Right atrium auricular region (tissue), 2 donors: ENCODE measurements around the gene ANO7. TPM values are rescaled to one million over a fixed set of nuclear protein-coding genes. Genes with fewer than 3 reads are reported as not detected.

Experiments used
- DNase-seq: peaks from one replicate; pipeline ENCODE4 v3.0.0-alpha.2; 2019; ENCODE audit warnings: low spot score
- H3K27ac ChIP-seq, 2 donors: fragments of 200-600 bp; sonication (generic); 1 replicate in 1 of 2; 2 replicates in 1 of 2; pipeline ENCODE4 v1.5.1; 2016 to 2019
- H3K27me3 ChIP-seq, 2 donors: fragments of 200-600 bp; sonication (generic); one replicate each; pipeline versions ENCODE4 v1.5.1 to v1.6.0; 2017 to 2019
- H3K36me3 ChIP-seq: fragments of 200-600 bp; sonication (generic); one replicate; pipeline ENCODE4 v1.5.1; 2016
- H3K4me1 ChIP-seq, 2 donors: fragments of 200-600 bp; sonication (generic); one replicate each; pipeline versions ENCODE4 v1.5.1 to v1.6.0; 2017 to 2019
- H3K4me3 ChIP-seq, 2 donors: fragments of 200-600 bp; sonication (generic); 1 replicate in 1 of 2; 2 replicates in 1 of 2; pipeline ENCODE4 v1.5.1; 2017 to 2019; ENCODE audit warnings: mild to moderate bottlenecking in 1 of 2, moderate library complexity in 1 of 2
- H3K9me3 ChIP-seq, 2 donors: fragments of 200-600 bp; sonication (generic); one replicate each; pipeline ENCODE4 v1.5.1; 2019
- total RNA-seq, 2 donors: library from RNA; depleted of rRNA; stranded (reverse); fragments of >200 nt; gene quantifications; one replicate each; pipeline ENCODE4 v1.1.0, GENCODE V29; 2016
- TF ChIP-seq, protein P1 (sequence below), 2 donors: fragments of 200-600 bp; sonication (generic); IDR thresholded peaks; one replicate each; pipeline ENCODE4 v1.5.1; 2019; ENCODE audit warnings: antibody characterized with exemption in 2 of 2

Gene ANO7, protein sequence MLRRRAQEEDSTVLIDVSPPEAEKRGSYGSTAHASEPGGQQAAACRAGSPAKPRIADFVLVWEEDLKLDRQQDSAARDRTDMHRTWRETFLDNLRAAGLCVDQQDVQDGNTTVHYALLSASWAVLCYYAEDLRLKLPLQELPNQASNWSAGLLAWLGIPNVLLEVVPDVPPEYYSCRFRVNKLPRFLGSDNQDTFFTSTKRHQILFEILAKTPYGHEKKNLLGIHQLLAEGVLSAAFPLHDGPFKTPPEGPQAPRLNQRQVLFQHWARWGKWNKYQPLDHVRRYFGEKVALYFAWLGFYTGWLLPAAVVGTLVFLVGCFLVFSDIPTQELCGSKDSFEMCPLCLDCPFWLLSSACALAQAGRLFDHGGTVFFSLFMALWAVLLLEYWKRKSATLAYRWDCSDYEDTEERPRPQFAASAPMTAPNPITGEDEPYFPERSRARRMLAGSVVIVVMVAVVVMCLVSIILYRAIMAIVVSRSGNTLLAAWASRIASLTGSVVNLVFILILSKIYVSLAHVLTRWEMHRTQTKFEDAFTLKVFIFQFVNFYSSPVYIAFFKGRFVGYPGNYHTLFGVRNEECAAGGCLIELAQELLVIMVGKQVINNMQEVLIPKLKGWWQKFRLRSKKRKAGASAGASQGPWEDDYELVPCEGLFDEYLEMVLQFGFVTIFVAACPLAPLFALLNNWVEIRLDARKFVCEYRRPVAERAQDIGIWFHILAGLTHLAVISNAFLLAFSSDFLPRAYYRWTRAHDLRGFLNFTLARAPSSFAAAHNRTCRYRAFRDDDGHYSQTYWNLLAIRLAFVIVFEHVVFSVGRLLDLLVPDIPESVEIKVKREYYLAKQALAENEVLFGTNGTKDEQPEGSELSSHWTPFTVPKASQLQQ
- 1 to 10 TPM; 1.1 to 1.3 TPM for total RNA-seq

DNA sequence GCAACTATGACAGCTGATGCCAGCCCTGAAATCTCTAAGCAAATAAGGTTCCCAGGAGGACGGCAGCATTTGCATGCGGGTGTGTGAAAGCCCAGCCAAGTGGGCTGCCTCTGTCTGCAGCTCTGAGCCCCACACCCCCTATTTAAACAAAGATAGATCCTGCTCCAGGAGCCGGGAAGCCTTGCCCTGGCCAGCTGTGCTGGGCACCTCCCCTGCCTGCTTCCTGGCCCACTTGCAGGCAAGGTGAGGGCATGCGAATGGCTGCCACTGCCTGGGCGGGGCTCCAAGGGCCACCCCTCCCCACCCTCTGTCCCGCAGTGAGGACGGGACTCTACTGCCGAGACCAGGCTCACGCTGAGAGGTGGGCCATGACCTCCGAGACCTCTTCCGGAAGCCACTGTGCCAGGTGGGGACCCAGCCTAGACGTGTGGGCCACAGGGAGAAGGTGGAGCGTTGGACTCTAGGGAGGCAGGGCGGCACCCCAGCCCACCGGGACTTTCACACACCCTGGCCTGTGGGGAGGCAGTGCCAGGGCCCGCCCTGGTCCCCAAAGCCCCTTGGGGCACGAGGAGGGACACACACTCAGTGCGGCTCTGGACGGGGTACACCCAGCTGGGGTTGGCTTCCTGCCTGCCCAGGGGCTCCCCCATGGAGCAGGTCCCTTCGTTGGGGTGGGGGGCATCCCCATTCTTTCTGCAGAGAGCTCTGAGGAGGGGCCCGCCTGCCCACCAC is at the start of gene ANO7:
TSS of gene ANO7 (plus strand) at position 317 of the 732 bp plus-strand sequence. CDS start 1,387 bp downstream, outside the sequence.
- TF ChIP-seq, protein P1, sequence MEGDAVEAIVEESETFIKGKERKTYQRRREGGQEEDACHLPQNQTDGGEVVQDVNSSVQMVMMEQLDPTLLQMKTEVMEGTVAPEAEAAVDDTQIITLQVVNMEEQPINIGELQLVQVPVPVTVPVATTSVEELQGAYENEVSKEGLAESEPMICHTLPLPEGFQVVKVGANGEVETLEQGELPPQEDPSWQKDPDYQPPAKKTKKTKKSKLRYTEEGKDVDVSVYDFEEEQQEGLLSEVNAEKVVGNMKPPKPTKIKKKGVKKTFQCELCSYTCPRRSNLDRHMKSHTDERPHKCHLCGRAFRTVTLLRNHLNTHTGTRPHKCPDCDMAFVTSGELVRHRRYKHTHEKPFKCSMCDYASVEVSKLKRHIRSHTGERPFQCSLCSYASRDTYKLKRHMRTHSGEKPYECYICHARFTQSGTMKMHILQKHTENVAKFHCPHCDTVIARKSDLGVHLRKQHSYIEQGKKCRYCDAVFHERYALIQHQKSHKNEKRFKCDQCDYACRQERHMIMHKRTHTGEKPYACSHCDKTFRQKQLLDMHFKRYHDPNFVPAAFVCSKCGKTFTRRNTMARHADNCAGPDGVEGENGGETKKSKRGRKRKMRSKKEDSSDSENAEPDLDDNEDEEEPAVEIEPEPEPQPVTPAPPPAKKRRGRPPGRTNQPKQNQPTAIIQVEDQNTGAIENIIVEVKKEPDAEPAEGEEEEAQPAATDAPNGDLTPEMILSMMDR (IDR thresholded peaks at IDR 0.05) = no peak
- no peaks in the 10 kb centered on the region for H3K4me1 ChIP-seq
- no peak within 1 kb of the TSS for H3K4me3 ChIP-seq
- no peak within 1 kb of the TSS for H3K27ac ChIP-seq
- no peak for DNase-seq
- H3K27me3 ChIP-seq = no peaks in the 10 kb centered on the region
- no peaks in the 10 kb centered on the region for H3K36me3 ChIP-seq
- H3K9me3 ChIP-seq = no peaks in the 10 kb centered on the region

DNA sequence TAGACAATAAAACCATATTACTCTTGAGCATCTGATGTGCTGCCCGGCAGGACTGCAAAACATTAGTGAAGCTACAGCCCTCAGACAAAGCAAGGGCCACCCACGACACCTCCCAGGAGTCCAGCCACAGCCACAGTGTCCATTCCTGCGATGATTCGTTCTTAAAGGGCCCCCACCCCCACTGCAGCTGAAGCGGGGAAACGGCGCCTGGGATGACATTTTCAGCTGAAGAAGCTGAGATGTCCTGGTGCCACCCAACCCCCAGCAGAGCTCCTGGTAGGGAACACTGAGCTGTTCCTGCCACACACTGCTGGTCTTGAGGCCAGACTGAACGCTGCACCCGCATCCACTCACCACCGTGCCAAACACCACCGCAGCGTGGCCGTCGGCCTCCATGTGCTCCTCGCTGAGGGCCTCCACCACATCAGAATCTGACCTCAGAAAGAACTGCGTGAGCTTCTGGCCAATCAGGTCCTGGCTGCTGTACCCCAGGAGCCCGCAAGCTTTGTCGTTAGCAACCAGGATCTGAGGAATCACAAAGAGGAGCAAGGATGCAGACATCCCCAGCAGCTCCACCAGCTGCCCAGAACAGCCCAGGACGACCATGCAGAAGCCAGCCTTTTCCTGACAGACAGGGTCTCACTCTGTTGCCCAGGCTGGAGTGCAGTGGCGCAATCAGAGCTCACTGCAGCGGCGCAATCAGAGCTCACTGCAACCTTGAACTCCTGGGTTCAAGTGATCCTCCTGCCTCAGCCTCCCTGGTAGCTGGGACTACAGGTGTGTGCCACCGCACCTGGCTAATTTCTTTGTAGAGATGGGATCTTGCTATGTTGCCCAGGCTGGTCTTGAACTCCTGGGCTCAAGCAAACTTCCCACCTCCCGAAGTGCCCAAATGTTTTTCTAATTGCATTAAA is 48.7 kb upstream of the ANO7 start:
- TF ChIP-seq, protein P1 (IDR thresholded peaks at IDR 0.05) = no peak
- H3K27ac ChIP-seq = no peak overlapping the region
- no peaks in the 10 kb centered on the region for H3K27me3 ChIP-seq
- no peaks in the 10 kb centered on the region for H3K36me3 ChIP-seq
- no peak for DNase-seq
- no peaks in the 10 kb centered on the region for H3K9me3 ChIP-seq
- H3K4me3 ChIP-seq = no peak overlapping the region
- no peaks in the 10 kb centered on the region for H3K4me1 ChIP-seq

DNA sequence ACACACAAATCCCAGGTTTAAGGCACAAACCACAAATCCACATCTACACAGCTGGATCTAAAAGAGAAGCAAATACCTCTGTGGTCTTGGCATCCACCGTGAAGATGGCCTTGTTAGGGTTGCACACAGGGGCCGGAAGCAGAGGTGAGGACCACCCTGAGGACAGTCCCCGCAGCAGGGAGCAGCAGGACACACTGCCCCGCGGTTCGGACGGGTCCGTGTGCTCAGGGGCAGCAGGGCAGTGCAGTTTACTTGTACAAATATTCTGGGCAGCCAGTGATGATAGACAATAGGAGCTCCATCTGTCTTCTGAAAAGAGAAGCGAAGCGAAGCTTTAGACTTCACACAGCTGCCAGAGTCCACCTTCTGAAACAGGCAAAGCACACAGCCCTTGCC is 48.0 kb upstream of the ANO7 start:
- Histone ChIP-seq H3K27me3 (no peaks in the 10 kb centered on the region), H3K9me3 (no peaks in the 10 kb centered on the region), H3K4me3 (no peak overlapping the region), H3K4me1 (no peaks in the 10 kb centered on the region), H3K27ac (no peak overlapping the region), H3K36me3 (no peaks in the 10 kb centered on the region)
- TF ChIP-seq, protein P1 (IDR thresholded peaks at IDR 0.05) = no peak
- no peak for DNase-seq

DNA sequence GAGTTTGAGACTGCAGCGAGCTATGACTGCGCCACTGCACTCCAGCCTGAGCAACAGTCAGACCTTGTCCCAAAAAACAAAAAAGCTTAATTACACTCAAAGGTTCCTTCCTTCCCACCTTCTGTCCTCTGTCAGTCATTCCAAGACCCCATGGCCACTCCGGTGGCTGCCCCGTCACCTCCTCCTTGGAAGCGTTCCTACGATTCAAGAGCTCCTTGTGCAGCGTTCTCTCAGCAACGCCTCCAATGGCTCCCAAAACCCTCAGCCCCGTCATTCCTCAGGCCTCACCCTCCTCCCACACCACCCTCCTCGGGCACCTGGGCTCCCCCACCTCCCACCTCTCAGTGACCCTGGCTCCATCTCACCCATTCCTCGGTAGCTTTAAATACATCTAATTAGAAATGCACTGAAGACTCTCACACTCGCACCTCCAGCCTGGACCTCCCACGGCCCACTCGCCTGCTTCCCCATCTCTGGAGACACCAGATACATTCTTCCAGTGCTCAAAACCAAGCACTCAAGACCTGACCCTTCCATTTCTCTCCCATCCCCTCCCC is 47.2 kb upstream of the ANO7 start:
- no peak overlapping the region for H3K4me3 ChIP-seq
- no peak overlapping the region for H3K27ac ChIP-seq
- TF ChIP-seq, protein P1 (IDR thresholded peaks at IDR 0.05) = no peak
- H3K9me3 ChIP-seq = no peaks in the 10 kb centered on the region
- no peaks in the 10 kb centered on the region for H3K4me1 ChIP-seq
- no peak for DNase-seq
- H3K36me3 ChIP-seq = no peaks in the 10 kb centered on the region
- no peaks in the 10 kb centered on the region for H3K27me3 ChIP-seq
